ENCODE measurements around the gene PRADC1. TPM values are rescaled to one million over a fixed set of nuclear protein-coding genes. Genes with fewer than 3 reads are reported as not detected.

Gene PRADC1
- total and polyA plus RNA-seq, 2 experiments from 2014 or later, result 40.7 to 47.8 TPM

- DNase-seq, result peak; percentile 93
- H3K27ac ChIP-seq, result peak within 1 kb of the TSS; percentile 62
- in situ Hi-C loops (cut with MboI), result no loop called here
- H3K36me3 ChIP-seq (ENCODE audit: low read depth), result no peaks in the 10 kb centered on the region
- H3K79me2 ChIP-seq (ENCODE audit: insufficient read depth), result peaks cover 43% of the 10 kb centered on the region
- peak within 1 kb of the TSS; percentile 93 for H2AFZ ChIP-seq
- no peak for TF ChIP-seq EZH2phosphoT487 (IDR thresholded peaks at IDR 0.05; ENCODE audit: insufficient read depth, low read depth)
- TF ChIP-seq EZH2 (IDR thresholded peaks at IDR 0.05; ENCODE audit: insufficient read depth, poor library complexity, severe bottlenecking), result no peak
- H3K9me3 ChIP-seq (ENCODE audit: low read depth), result no peaks in the 10 kb centered on the region
- peak within 1 kb of the TSS; percentile 94 for H3K9ac ChIP-seq
- 1% methylated on average over 59 to 64 of the region's 64 CpGs for WGBS, 2 experiments (ENCODE audit: low coverage in 1 of 2, low lambda C conversion rate in 2 of 2, missing lambda C conversion rate in 2 of 2)
- no peaks in the 10 kb centered on the region for H3K9me2 ChIP-seq (ENCODE audit: insufficient read depth)
- peak within 1 kb of the TSS; percentile 87 for H3K4me3 ChIP-seq
- H3K4me1 ChIP-seq (ENCODE audit: insufficient read depth), result peaks cover 20% of the 10 kb centered on the region
- no peaks in the 10 kb centered on the region for H3K27me3 ChIP-seq (replicated peaks; ENCODE audit: insufficient read depth)
- peak within 1 kb of the TSS; percentile 88 for H3K4me2 ChIP-seq (ENCODE audit: unreplicated experiment)
- H4K20me1 ChIP-seq (ENCODE audit: insufficient read depth), result no peaks in the 10 kb centered on the region
- peaks cover 19% of the 10 kb centered on the region for H3F3A ChIP-seq (ENCODE audit: insufficient read depth)
Observed at GRCh38 chr2:73214120-73215035, 18.7 kb downstream of the PRADC1 start, which contains the start of gene SMYD5. Gene SMYD5, plus strand, starts transcription at chr2:73214245. Its CDS starts 22 bp downstream, at chr2:73214267.

GRCh38 chr2:73212448-73213176, 20.4 kb downstream of the PRADC1 start:
- Histone ChIP-seq H3K4me2 (ENCODE audit: unreplicated experiment) (no peak overlapping the region), H3K79me2 (ENCODE audit: insufficient read depth) (peaks cover 33% of the 10 kb centered on the region), H3F3A (ENCODE audit: insufficient read depth) (peaks cover 19% of the 10 kb centered on the region), H3K4me3 (no peak overlapping the region), H3K9ac (no peak overlapping the region), H2AFZ (peak overlapping the region; percentile 93), H3K36me3 (ENCODE audit: low read depth) (no peaks in the 10 kb centered on the region), H3K4me1 (ENCODE audit: insufficient read depth) (peaks cover 11% of the 10 kb centered on the region), H3K9me2 (ENCODE audit: insufficient read depth) (no peaks in the 10 kb centered on the region), H3K27me3 (replicated peaks; ENCODE audit: insufficient read depth) (no peaks in the 10 kb centered on the region), H3K27ac (peak overlapping the region; percentile 6; the same call in 1 of the 2 replicates), H3K9me3 (ENCODE audit: low read depth) (no peaks in the 10 kb centered on the region), H4K20me1 (ENCODE audit: insufficient read depth) (no peaks in the 10 kb centered on the region)
- no peak for TF ChIP-seq EZH2 (IDR thresholded peaks at IDR 0.05; ENCODE audit: insufficient read depth, poor library complexity, severe bottlenecking)
- no peak for TF ChIP-seq EZH2phosphoT487 (IDR thresholded peaks at IDR 0.05; ENCODE audit: insufficient read depth, low read depth)
- WGBS, 2 experiments (ENCODE audit: low coverage in 1 of 2, low lambda C conversion rate in 2 of 2, missing lambda C conversion rate in 2 of 2), result 51 to 61% methylated on average over 15 to 20 of the region's 20 CpGs
- DNase-seq, result peak; percentile 86
- in situ Hi-C loops (cut with MboI), result no loop called here

- Histone ChIP-seq H3K4me1 (ENCODE audit: insufficient read depth) (peaks cover 11% of the 10 kb centered on the region), H3K27ac (peak overlapping the region; percentile 6; the same call in 1 of the 2 replicates), H3K79me2 (ENCODE audit: insufficient read depth) (peaks cover 28% of the 10 kb centered on the region), H3K36me3 (ENCODE audit: low read depth) (no peaks in the 10 kb centered on the region), H3K9me2 (ENCODE audit: insufficient read depth) (no peaks in the 10 kb centered on the region), H3F3A (ENCODE audit: insufficient read depth) (peaks cover 19% of the 10 kb centered on the region), H3K9ac (no peak overlapping the region), H3K9me3 (ENCODE audit: low read depth) (no peaks in the 10 kb centered on the region), H3K4me3 (no peak overlapping the region), H3K4me2 (ENCODE audit: unreplicated experiment) (no peak overlapping the region), H2AFZ (peak overlapping the region; percentile 93; the same call in 1 of the 2 replicates), H4K20me1 (ENCODE audit: insufficient read depth) (no peaks in the 10 kb centered on the region), H3K27me3 (replicated peaks; ENCODE audit: insufficient read depth) (0 out of 2 replicates have a peak, but pooled peaks cover 1% of the 10 kb centered on the region)
- DNase-seq, result no peak
- TF ChIP-seq EZH2 (IDR thresholded peaks at IDR 0.05; ENCODE audit: insufficient read depth, poor library complexity, severe bottlenecking) (no peak), EZH2phosphoT487 (IDR thresholded peaks at IDR 0.05; ENCODE audit: insufficient read depth, low read depth) (no peak)
- in situ Hi-C loops (cut with MboI), result no loop called here
- WGBS, 2 experiments (ENCODE audit: low coverage in 1 of 2, low lambda C conversion rate in 2 of 2, missing lambda C conversion rate in 2 of 2), result 54 to 56% methylated on average over 7 of the region's 7 CpGs
Observed at GRCh38 chr2:73212098-73212447, 21.0 kb downstream of the PRADC1 start.

GRCh38 chr2:73210696-73211095, 22.3 kb downstream of the PRADC1 start:
- in situ Hi-C loops (cut with MboI), result no loop called here
- Histone ChIP-seq H4K20me1 (ENCODE audit: insufficient read depth) (no peaks in the 10 kb centered on the region), H3K27me3 (replicated peaks; ENCODE audit: insufficient read depth) (0 out of 2 replicates have a peak, but pooled peaks cover 9% of the 10 kb centered on the region), H3K4me2 (ENCODE audit: unreplicated experiment) (no peak overlapping the region), H3K9me2 (ENCODE audit: insufficient read depth) (no peaks in the 10 kb centered on the region), H2AFZ (no peak overlapping the region), H3K9me3 (ENCODE audit: low read depth) (no peaks in the 10 kb centered on the region), H3K36me3 (ENCODE audit: low read depth) (no peaks in the 10 kb centered on the region), H3F3A (ENCODE audit: insufficient read depth) (peaks cover 19% of the 10 kb centered on the region), H3K9ac (no peak overlapping the region), H3K4me3 (no peak overlapping the region), H3K4me1 (ENCODE audit: insufficient read depth) (peaks cover 9% of the 10 kb centered on the region), H3K79me2 (ENCODE audit: insufficient read depth) (peaks cover 14% of the 10 kb centered on the region), H3K27ac (no peak overlapping the region)
- no peak for DNase-seq
- TF ChIP-seq EZH2 (IDR thresholded peaks at IDR 0.05; ENCODE audit: insufficient read depth, poor library complexity, severe bottlenecking) (no peak), EZH2phosphoT487 (IDR thresholded peaks at IDR 0.05; ENCODE audit: insufficient read depth, low read depth) (no peak)
- WGBS, 2 experiments (ENCODE audit: low coverage in 1 of 2, low lambda C conversion rate in 2 of 2, missing lambda C conversion rate in 2 of 2), result 71 to 72% methylated on average over 6 of the region's 6 CpGs

All from GM23248 (cell line).